GM12878 (cell line): Measurements from ENCODE around the gene PDZD2. TPM values are rescaled to one million over a fixed set of nuclear protein-coding genes. Genes with fewer than 3 reads are reported as not detected.

Experiments
- BMI1 ChIP-seq: fragments of 450-650 bp; IDR thresholded peaks from 2 replicates; pipeline ENCODE4 v1.6.1; 2016; ENCODE audit warnings: mild to moderate bottlenecking, moderate library complexity, borderline replicate concordance
- EGR1 ChIP-seq, 2 experiments: IDR thresholded peaks; 1 replicate in 1 of 2; 2 replicates in 1 of 2; pipeline ENCODE4 v1.6.1; 2011 to 2012; ENCODE audit warnings: low read depth in 2 of 2, low read length in 2 of 2, borderline replicate concordance in 1 of 2, mild to moderate bottlenecking in 1 of 2, moderate library complexity in 1 of 2
- ETV6 ChIP-seq, 2 experiments: fragments of 450-650 bp in 1 of 2; IDR thresholded peaks in 1 of 2; conservative IDR thresholded peaks in 1 of 2; 2 replicates each; pipeline ENCODE4 v1.6.1; 2014; ENCODE audit warnings: antibody characterized with exemption in 1 of 2, borderline replicate concordance in 1 of 2, low read depth in 1 of 2, mild to moderate bottlenecking in 1 of 2, moderate library complexity in 1 of 2
- NBN ChIP-seq: fragments of 450-650 bp; IDR thresholded peaks from 2 replicates; pipeline ENCODE4 v1.6.1; 2016
- NRF1 ChIP-seq: conservative IDR thresholded peaks from 2 replicates; pipeline ENCODE4 v1.6.1; 2011; ENCODE audit warnings: mild to moderate bottlenecking, low read depth, low read length, improper control_type of control experiment
- SRF ChIP-seq, 2 experiments: IDR thresholded peaks; 2 replicates each; pipeline ENCODE4 v1.6.1; 2011; ENCODE audit warnings: low read depth in 2 of 2, low read length in 2 of 2, mild to moderate bottlenecking in 1 of 2, moderate library complexity in 1 of 2
- ZNF24 ChIP-seq: fragments of 450-650 bp; IDR thresholded peaks from 2 replicates; pipeline ENCODE4 v1.6.1; 2017; ENCODE audit warnings: antibody characterized with exemption, mild to moderate bottlenecking
- polyA plus RNA-seq, 11 experiments: library from polyadenylated mRNA; depleted of rRNA in 4 of 11; unstranded in 6 of 11; stranded (reverse) in 5 of 11; fragments of >200 nt; fragmentation: Nextera tagmentation in 4 of 11; fragmentation: Illumina TruSeq in 1 of 11; extraction: Ambion mirVana in 4 of 11; extraction: Trizol in 1 of 11; gene quantifications; 1 replicate in 1 of 11; 2 replicates in 10 of 11; pipeline versions ENCODE4 v1.2.1 to v1.2.3, GENCODE V29; 2011 to 2016; ENCODE audit warnings: inconsistent platforms in 2 of 11, missing spikeins in 2 of 11, low read depth in 1 of 11
- total RNA-seq, 4 experiments: library from RNA; depleted of rRNA in 3 of 4; stranded (reverse); fragments of >200 nt in 3 of 4; fragmentation: Illumina TruSeq in 1 of 4; extraction: Trizol in 1 of 4; gene quantifications; 2 replicates each; pipeline versions ENCODE4 v1.2.1 to v1.2.3, GENCODE V29; 2013 to 2021
- TF ChIP-seq, protein P1 (sequence below): fragments of 450-650 bp; IDR thresholded peaks from 2 replicates; pipeline ENCODE4 v1.6.1; 2017; ENCODE audit warnings: mild to moderate bottlenecking, moderate library complexity
- TF ChIP-seq, protein P2 (sequence below): IDR thresholded peaks from 2 replicates; pipeline ENCODE4 v1.6.1; 2011; ENCODE audit warnings: low read depth, low read length, improper control_type of control experiment, borderline replicate concordance

Gene PDZD2
- total and polyA plus RNA-seq, 10 of the 15 experiments (the other 5 are each of a cell fraction or from before 2014, with no cell fraction given): 0.01 to 0.58 (median 0.29) TPM; not detected in 3

DNA sequence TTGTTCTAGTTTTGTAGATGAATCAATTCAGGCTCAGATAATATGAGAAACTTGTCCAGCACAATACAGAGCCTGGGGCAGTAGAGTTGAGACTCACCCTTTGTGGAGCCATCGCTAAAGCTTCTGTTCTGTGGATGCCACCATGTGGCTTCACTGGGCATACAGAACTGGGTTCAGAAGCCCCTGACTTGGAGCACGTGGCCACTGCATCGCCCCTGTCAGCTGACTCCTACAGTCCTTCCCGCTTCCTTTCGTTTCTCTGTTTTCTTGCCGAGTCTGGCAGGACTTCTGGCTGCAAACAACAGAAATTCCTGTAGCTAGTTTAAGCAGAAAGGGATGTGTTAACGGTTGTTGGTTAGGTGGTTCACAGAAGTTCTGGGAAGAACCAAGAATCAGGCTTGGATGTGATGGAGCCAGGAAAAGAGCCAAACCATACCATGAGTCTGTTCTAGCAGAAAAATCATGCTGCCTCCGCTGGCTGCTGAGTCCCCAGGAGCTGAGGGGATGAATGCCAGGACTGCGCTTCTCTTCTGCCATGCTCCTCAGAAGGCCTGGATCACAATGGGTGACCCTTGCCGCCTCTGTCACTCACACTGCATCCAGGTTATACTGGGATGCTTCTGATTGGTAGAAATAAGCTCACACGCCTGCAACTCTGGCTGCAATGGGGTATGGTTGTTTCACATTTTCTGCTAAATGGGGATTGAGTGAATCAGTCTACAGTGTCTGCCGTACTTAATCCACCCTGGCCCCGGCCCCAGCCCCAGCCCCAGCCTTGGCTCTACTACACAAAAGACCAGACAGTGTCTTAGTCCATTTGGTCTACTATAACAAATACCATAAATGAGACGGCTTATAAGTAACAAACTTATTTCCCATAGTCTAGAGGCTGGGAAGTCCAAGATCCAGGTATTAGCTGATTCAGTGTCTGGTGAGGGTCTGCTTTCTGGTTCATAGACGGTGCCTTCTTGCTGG, 272.6 kb downstream of the PDZD2 start (continued):
- TF ChIP-seq, protein P1, sequence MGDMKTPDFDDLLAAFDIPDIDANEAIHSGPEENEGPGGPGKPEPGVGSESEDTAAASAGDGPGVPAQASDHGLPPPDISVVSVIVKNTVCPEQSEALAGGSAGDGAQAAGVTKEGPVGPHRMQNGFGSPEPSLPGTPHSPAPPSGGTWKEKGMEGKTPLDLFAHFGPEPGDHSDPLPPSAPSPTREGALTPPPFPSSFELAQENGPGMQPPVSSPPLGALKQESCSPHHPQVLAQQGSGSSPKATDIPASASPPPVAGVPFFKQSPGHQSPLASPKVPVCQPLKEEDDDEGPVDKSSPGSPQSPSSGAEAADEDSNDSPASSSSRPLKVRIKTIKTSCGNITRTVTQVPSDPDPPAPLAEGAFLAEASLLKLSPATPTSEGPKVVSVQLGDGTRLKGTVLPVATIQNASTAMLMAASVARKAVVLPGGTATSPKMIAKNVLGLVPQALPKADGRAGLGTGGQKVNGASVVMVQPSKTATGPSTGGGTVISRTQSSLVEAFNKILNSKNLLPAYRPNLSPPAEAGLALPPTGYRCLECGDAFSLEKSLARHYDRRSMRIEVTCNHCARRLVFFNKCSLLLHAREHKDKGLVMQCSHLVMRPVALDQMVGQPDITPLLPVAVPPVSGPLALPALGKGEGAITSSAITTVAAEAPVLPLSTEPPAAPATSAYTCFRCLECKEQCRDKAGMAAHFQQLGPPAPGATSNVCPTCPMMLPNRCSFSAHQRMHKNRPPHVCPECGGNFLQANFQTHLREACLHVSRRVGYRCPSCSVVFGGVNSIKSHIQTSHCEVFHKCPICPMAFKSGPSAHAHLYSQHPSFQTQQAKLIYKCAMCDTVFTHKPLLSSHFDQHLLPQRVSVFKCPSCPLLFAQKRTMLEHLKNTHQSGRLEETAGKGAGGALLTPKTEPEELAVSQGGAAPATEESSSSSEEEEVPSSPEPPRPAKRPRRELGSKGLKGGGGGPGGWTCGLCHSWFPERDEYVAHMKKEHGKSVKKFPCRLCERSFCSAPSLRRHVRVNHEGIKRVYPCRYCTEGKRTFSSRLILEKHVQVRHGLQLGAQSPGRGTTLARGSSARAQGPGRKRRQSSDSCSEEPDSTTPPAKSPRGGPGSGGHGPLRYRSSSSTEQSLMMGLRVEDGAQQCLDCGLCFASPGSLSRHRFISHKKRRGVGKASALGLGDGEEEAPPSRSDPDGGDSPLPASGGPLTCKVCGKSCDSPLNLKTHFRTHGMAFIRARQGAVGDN: no peak
- no peak for TF ChIP-seq EGR1 (IDR thresholded peaks at IDR 0.05; ENCODE audit: borderline replicate concordance in 1 of 2, low read depth in 2 of 2, low read length in 2 of 2)
- no peak for TF ChIP-seq ETV6 (conservative IDR thresholded peaks at IDR 0.05 in 1 of 2, IDR thresholded peaks at IDR 0.05 in 1 of 2; ENCODE audit: borderline replicate concordance in 1 of 2, low read depth in 1 of 2)
- TF ChIP-seq, protein P2, sequence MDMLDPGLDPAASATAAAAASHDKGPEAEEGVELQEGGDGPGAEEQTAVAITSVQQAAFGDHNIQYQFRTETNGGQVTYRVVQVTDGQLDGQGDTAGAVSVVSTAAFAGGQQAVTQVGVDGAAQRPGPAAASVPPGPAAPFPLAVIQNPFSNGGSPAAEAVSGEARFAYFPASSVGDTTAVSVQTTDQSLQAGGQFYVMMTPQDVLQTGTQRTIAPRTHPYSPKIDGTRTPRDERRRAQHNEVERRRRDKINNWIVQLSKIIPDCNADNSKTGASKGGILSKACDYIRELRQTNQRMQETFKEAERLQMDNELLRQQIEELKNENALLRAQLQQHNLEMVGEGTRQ: no peak
- no peak for TF ChIP-seq SRF (IDR thresholded peaks at IDR 0.05; ENCODE audit: low read depth in 2 of 2, low read length in 2 of 2)
- TF ChIP-seq BMI1: no peak
- no peak for TF ChIP-seq ZNF24
- TF ChIP-seq NRF1: no peak
- TF ChIP-seq NBN: no peak
